Gastroesophageal sphincter (tissue), 3 donors: ENCODE measurements around the gene PPP1R37.

Experiments used
- CTCF ChIP-seq, 4 experiments: fragments of 200-600 bp in 2 of 4; fragments of 450-650 bp in 2 of 4; sonication (generic) in 1 of 4; IDR thresholded peaks; one replicate each; pipeline ENCODE4 v1.5.1; 2017 to 2019; ENCODE audit warnings: antibody characterized with exemption in 4 of 4, mild to moderate bottlenecking in 2 of 4, moderate library complexity in 2 of 4
- EP300 ChIP-seq: sonication (generic); formaldehyde crosslinking; IDR thresholded peaks from one replicate; pipeline ENCODE4 v1.6.1; 2017; ENCODE audit warnings: antibody characterized with exemption, mild to moderate bottlenecking
- POLR2A ChIP-seq, 2 donors: fragments of 450-650 bp; IDR thresholded peaks; one replicate each; pipeline ENCODE4 v1.6.1; 2017; ENCODE audit warnings: antibody characterized with exemption in 2 of 2, mild to moderate bottlenecking in 2 of 2, moderate library complexity in 1 of 2
- POLR2AphosphoS5 ChIP-seq: sonication (generic); formaldehyde crosslinking; IDR thresholded peaks from one replicate; pipeline ENCODE4 v1.6.1; 2017; ENCODE audit warnings: antibody characterized with exemption

GRCh38 chr19:45103156-45103507, 10.2 kb downstream of the PPP1R37 start:
- TF ChIP-seq CTCF (IDR thresholded peaks at IDR 0.05) (no peak), POLR2AphosphoS5 (no peak), EP300 (no peak), POLR2A (IDR thresholded peaks at IDR 0.05) (no peak)
